HG03135 (cell line): ENCODE measurements around the gene LRRIQ4.

ENCODE experiments used
- ATAC-seq: cut with Tn5 transposase; IDR thresholded peaks from one replicate; pipeline ENCODE4 v1.9.1; 2021; ENCODE audit warnings: mild to moderate bottlenecking, moderate library complexity; ENCODE audit not compliant: unreplicated experiment

Gene LRRIQ4

GRCh38 chr3:169809230-169809795, 3.4 kb upstream of the LRRIQ4 start:
- no peak for ATAC-seq

DNA sequence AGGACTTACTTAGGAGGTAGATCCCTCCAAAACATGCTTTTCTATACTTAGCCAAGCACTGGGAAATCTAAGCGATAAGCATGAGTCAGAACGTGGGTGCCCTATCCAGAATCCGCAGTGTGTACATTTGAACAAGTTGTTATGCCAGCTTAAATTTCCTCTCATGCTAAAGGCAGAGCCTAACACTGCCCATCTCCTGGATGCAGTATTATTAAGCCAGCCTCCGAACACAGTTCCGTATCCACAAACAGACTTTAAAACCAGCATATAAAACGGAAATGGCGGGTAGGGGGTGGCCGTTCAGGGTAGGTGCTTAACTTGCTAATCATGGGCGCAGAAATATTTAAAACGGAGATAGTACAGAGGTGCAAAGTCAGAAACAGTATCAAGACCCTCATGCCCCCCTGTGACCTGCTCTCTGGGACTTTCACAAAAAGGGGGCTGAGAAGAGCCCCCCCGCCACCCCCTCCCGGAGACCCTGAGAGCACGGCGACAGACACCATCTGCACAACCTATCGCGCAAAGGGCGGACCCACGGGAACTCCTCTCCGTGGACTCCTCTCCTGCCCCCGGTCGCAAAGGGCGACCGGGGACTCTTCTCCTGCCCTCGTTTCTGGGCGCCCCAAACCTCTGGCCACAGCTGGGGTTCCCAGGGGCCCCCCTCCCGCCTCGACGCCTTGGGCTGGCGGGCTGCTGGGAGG, 889 bp upstream of the LRRIQ4 start:
- ATAC-seq = peak; percentile 17

- no peak for ATAC-seq
Measured at GRCh38 chr3:169813278-169813677, 608 bp downstream of the LRRIQ4 start.

DNA sequence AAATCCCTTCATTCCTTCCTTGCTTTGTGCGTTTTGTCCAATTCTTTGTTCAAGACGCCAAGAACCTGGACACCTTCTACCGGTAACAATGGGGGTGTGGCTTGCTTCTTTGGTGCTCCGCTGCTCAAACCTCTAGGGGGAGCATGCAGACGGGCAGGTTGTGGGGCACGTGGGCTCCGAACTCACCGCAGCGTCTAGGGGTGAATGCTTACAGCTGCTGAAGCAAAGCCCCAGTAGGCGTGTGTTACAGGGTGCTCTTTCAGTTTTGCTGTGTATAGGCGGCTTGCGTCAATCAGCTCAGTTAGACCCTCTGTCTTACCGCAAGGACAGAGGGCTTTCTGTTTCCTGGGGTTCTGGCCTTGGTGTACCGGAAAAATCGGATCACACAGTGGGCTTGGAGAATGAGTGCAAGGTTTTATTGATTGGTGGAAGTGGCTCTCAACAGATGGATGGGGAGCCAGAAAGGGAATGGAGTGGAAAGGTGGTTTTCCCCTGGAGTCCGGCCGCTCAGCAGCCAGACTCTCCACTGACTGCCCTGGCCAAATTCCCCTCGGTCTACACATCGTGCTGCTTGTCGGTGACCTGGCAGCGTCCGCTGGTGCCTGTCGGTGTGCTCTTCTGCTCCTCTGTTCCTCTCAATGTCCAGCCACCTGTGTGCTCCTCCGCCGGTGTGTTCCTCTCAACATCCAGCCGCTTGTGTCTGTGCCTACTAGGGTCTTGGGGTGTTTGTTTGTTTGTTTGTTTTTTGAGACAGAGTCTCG, 1.3 kb downstream of the LRRIQ4 start:
- ATAC-seq = peak; percentile 88

DNA sequence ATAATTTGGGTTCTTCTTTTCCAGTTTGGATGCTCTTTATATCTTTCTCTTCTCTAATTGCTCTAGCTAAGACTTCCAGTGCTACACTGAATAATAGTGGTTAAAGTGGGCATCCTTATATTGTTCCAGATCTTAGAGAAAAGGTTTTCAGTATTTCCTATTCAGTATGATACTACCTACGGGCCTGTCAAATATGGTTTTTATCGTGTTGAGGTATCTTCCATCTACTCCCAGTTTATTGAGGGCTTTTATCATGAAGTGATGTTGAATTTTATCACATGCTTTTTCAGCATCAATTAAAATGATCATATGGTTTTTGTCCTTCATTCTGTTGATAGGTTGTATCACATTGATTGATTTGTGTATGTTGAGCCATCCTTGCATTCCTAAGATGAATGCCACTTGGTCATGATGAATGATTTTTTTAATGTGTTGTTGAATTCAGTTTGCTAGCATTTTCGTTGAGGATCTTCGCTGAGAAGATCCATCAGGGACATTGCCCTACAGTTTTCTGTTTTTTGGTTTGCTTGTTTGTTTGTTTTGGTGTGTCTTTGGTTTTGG, 3.0 kb downstream of the LRRIQ4 start:
- no peak for ATAC-seq

- no peak for ATAC-seq
Measured at GRCh38 chr3:169818316-169818715, 5.6 kb downstream of the LRRIQ4 start.

DNA sequence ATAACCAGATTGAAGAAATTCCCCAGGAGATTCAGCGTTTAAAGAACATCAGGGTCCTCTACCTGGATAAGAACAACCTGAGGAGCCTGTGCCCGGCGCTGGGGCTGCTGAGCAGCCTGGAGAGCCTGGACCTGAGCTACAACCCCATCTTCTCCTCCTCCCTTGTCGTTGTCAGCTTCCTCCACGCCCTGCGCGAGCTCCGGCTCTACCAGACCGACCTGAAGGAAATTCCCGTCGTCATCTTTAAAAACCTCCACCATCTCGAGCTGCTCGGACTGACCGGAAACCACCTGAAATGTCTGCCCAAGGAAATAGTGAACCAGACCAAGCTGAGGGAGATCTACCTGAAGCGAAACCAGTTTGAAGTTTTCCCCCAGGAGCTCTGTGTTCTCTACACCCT, 9.4 kb downstream of the LRRIQ4 start:
- no peak for ATAC-seq

GRCh38 chr3:169822540-169822939, 9.9 kb downstream of the LRRIQ4 start:
- ATAC-seq = no peak

GRCh38 chr3:169822983-169823382, 10.3 kb downstream of the LRRIQ4 start:
- no peak for ATAC-seq

DNA sequence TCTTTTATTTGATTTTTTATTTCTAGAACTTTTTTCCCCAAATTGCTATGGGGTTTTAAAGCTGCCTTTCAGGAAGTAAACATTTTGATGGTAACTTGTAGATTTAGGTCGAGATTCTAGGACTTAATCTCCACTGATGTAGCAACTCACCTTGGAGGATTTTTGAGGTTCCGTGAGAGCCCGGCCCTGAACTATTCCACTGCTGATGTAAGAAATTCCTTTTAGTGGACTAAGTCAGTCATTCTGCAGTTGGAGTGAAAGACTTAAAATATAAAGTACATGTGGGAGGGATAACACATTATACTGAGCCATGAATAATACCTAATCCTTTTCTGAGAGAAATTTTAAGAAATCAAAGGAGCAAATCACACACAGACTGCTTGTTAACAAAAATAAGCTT, 12.6 kb downstream of the LRRIQ4 start:
- ATAC-seq = no peak

DNA sequence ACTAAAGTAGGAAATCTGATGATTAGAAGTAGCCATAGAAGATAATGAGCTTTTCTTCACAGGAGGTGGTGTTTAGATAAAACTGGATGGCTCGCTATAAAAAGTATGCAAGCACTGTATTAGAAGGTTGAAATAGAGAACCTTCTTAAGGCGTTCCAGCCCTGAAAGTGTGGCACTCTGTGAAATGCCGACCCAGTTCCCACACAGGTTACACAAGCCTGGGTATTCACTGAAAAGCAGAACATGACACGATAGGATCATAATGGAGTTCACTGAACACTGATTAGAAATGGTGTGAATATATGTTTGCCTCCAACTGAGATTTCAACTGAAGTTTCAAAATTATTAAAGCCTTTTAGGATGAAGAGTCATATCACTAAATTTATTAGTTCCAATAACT, 15.0 kb downstream of the LRRIQ4 start:
- no peak for ATAC-seq

GRCh38 chr3:169835533-169835932, 22.9 kb downstream of the LRRIQ4 start:
- ATAC-seq = no peak

GRCh38 chr3:169836078-169836941, 23.6 kb downstream of the LRRIQ4 start:
- peak; percentile 81 for ATAC-seq

DNA sequence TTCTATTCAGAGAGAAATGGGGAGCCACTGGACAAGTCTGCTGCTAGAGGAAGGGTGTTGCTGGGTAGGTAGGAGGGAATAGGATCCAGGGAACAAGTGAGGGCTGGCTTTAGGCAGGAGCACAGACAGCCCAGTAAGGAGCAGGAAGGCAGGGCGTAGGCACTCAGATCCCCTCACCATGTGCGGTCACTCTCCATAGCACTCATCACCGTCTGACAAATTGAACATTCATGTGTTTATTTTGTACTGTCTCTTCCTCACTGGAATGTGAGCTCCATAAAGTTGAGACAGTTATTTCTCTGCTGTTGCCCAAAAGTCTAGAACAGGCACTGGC, 24.2 kb downstream of the LRRIQ4 start:
- no peak for ATAC-seq

- ATAC-seq = no peak
Measured at GRCh38 chr3:169838511-169839030, 25.9 kb downstream of the LRRIQ4 start.

- peak; percentile 64 for ATAC-seq
Measured at GRCh38 chr3:169841171-169841570, 28.5 kb downstream of the LRRIQ4 start.

DNA sequence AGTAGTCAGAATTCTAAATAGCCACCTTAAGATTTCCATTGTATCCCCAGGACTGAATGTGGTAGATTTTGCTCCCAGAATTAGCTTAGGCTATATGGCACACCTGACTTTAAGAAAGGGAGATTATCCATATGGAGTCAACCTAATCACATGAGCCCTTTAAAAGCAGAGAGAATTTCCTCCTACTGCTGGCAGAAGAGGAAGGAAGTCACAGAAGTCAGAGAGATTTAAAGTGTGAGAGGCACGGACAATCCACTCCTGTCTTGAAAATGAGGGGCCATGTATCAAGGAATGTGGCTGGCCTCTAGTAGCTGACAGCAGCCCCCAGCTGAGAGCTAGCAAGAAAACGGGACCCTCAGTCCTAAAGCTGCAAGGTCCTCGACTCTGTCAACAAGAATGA, 30.3 kb downstream of the LRRIQ4 start:
- no peak for ATAC-seq

DNA sequence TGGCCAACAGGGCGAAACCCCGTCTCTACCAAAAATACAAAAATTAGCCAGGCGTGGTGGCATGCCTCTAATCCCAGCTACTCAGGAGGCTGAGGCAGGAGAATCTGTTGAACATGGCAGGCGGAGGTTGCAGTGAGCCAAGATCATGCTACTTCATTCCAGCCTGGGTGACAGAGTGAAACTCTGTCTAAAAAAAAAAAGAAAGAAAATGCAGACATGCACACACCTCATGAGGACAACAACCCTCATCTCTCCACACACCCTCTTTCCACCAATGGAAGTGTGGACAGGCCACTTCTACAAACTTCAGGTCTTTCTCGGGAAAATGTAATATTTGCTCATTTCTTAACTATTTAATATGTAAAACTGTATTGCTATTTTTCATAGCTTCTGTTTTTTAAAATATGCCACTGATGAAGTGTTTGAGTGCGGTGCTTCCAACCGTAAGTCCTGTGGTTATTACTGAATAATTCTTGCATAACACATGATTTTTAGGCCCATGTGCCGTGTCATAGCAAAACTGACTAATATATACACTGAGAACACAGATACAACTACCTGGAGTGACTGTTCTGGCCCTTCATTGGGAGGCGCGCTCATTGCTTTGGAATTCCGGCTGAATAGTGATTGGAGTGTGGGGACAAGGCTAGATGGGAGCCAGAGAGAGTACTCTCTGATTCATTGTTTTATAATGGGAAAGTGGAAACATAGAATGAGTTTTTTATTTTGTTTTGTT, 34.0 kb downstream of the LRRIQ4 start:
- ATAC-seq = peak; percentile 95

- no peak for ATAC-seq
Measured at GRCh38 chr3:169847896-169848295, 35.2 kb downstream of the LRRIQ4 start.

GRCh38 chr3:169848741-169849140, 36.1 kb downstream of the LRRIQ4 start:
- ATAC-seq = no peak
